ENCODE measurements around the gene HDAC1.

DNA sequence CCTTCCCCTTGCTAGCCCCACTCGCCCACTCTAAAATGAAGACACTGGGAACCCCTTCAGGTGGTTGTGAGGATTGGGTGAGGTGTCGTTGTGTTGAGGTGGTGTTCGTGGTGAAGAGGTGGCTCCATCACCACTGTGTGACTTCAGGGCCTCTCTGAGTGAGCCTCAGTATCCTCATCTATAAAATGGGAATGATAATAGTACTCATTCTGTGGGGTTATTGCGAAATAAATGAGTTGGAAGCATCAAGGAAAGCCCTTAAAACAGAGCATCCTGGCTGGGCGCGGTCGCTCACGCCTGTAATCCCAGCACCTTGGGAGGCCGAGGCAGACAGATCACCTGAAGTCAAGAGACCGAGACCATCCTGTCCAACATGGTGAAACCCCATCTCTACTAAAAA is 50.8 kb downstream of the HDAC1 start:
- TF ChIP-seq EZH2phosphoT487 (IDR thresholded peaks at IDR 0.05; ENCODE audit: insufficient read depth, low read depth) (no peak), EZH2 (IDR thresholded peaks at IDR 0.05; ENCODE audit: insufficient read depth, poor library complexity, severe bottlenecking) (no peak)

All from GM23248 (cell line).